Pancreas (tissue), 10 donors: ENCODE results near the gene CHD2. TPM values are rescaled to one million over a fixed set of nuclear protein-coding genes. Genes with fewer than 3 reads are reported as not detected.
"Not testable (repeated sequence)": the region's sequence is repeated elsewhere in the genome, so short reads cannot be mapped to it uniquely, and the experiment has no call there.

Experiments used
- ATAC-seq, 4 donors: fragments of 200-7000 bp; cut with Tn5 transposase; one replicate each; pipeline versions ENCODE4 v1.8.0 to v1.9.1; 2020; ENCODE audit warnings: mild to moderate bottlenecking in 4 of 4, moderate library complexity in 4 of 4
- DNase-seq, 6 donors: peaks; one replicate each; pipeline ENCODE4 v3.0.0-alpha.2; 2020
- FAIRE-seq: peaks from 2 replicates; lab custom pipeline; 2012; peaks lifted over from hg19 to GRCh38; lab: Jason Lieb, UNC
- H3K27ac ChIP-seq, 4 donors: fragments of 200-600 bp; sonication (generic); 1 replicate in 3 of 4; 2 replicates in 1 of 4; pipeline versions ENCODE4 v1.5.0 to v1.8.0; 2020
- H3K27me3 ChIP-seq, 4 donors: fragments of 200-600 bp; one replicate each; pipeline ENCODE4 v1.8.0; 2021
- H3K36me3 ChIP-seq, 3 donors: fragments of 200-600 bp; sonication (generic) in 1 of 3; one replicate each; pipeline versions ENCODE4 v1.5.0 to v1.8.0; 2020 to 2021
- H3K4me1 ChIP-seq, 3 donors: fragments of 200-600 bp; one replicate each; pipeline ENCODE4 v1.8.0; 2021
- H3K4me3 ChIP-seq, 4 donors: fragments of 200-600 bp; sonication (generic) in 2 of 4; one replicate each; pipeline versions ENCODE4 v1.5.0 to v1.8.0; 2020 to 2021
- H3K9me3 ChIP-seq, 4 donors: fragments of 200-600 bp; one replicate each; pipeline ENCODE4 v1.8.0; 2021
- WGBS, 2 donors: extraction: QIAGEN DNeasy Blood & Tissue Kit; methylation state at CpG; one replicate each; pipeline ENCODE4 v1.1.7; 2013; 5-methylcytosine and 5-hydroxymethylcytosine counted together
- intact Hi-C, 3 donors: fragments of 100-400 bp; cut with DNase I; formaldehyde crosslinking; loops; one replicate each; pipeline versions ENCODE4 v1.11.1 to v1.14.2; 2022
- polyA plus RNA-seq, 2 donors: library from polyadenylated mRNA; stranded (reverse); fragments of 200-250 nt; gene quantifications; one replicate each; pipeline ENCODE4 v1.2.3, GENCODE V29; 2013
- total RNA-seq, 6 donors: library from RNA; stranded (reverse); fragmentation: NEBNext Ultra II Directional in 4 of 6; extraction: Animal tissue kit (Norgen Biotek cat#: 25700) in 4 of 6; gene quantifications; one replicate each; pipeline versions ENCODE4 v1.2.1 to v1.2.4, GENCODE V29; 2021 to 2023
- TF ChIP-seq, protein P1 (sequence below), 4 donors: fragments of 200-600 bp; sonication (generic) in 3 of 4; IDR thresholded peaks; one replicate each; pipeline versions ENCODE4 v1.5.0 to v1.8.0; 2021; ENCODE audit warnings: antibody characterized with exemption in 4 of 4
- donor health status: healthy with polysubstance abuse.
- donor health status: DM: no; HTN: no; CAD: no; lungs with moderate emphysema.
- donor health status: DM: no; HTN: no; CAD: no.
- donor health status: control.
- donor health status: control.
- donor health status: Bipolar disorder and iron deficiency.
- donor health status: DM: yes; HTN: yes; CAD: no.
- donor health status: DM: no; HTN: no; CAD: no.
- donor health status: DM: no; HTN: no; CAD: no.
- donor health status: DM: yes; HTN: yes; CAD: no.

CHD2 gene
- total and polyA plus RNA-seq, 8 donors = 27.7 to 86.3 (median 44.0) TPM

DNA sequence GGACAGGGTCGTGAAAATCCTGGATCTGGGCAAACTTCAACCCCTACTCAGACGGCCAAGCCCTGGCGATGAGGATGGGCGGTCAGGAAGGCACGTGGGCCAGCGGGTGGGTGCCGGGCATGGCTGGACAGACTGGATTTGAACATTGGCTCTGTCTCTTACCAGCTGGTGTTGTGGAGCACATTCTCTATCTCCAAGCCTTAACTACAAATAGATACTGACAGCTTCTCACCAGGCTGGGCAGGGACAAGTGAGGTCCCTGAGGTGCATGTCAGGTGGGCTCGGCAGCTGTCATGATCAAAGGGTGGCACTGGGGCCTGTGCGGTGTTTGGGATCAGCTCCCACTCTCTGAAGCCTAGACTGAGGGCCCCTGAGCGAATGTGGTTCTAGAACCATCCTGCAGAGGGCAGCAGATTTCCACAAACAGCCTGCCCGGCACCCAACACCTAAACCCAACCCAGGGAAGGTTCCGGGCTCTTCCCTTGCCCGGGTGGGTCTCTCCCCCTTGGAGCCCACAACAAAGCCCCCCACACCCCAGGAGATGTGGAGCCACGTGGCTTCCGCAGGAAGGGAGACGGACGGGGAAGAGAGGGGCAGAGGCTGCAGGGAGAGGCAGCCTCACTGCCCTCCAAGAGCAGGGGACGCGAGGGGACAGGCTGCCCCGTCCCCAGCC lies 130.4 kb downstream of the CHD2 start:
- WGBS, 2 donors = 14% methylated on average over 19 of the region's 20 CpGs
- no peak for FAIRE-seq
- Histone ChIP-seq H3K9me3 (no peaks in the 10 kb centered on the region), H3K4me1 (peaks cover 0 to 27% (median 5%) of the 10 kb centered on the region in 3 donors), H3K27me3 (no peaks in the 10 kb centered on the region), H3K27ac (peak overlapping the region in 1 of 4 donors; percentile 2), H3K36me3 (peaks cover 0 to 20% (median 0%) of the 10 kb centered on the region in 3 donors), H3K4me3 (no peak overlapping the region)
- TF ChIP-seq, protein P1, sequence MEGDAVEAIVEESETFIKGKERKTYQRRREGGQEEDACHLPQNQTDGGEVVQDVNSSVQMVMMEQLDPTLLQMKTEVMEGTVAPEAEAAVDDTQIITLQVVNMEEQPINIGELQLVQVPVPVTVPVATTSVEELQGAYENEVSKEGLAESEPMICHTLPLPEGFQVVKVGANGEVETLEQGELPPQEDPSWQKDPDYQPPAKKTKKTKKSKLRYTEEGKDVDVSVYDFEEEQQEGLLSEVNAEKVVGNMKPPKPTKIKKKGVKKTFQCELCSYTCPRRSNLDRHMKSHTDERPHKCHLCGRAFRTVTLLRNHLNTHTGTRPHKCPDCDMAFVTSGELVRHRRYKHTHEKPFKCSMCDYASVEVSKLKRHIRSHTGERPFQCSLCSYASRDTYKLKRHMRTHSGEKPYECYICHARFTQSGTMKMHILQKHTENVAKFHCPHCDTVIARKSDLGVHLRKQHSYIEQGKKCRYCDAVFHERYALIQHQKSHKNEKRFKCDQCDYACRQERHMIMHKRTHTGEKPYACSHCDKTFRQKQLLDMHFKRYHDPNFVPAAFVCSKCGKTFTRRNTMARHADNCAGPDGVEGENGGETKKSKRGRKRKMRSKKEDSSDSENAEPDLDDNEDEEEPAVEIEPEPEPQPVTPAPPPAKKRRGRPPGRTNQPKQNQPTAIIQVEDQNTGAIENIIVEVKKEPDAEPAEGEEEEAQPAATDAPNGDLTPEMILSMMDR (IDR thresholded peaks at IDR 0.05) = peak; percentile 74 to 85 (median 80)
- peak; percentile 77 to 87 (median 82) for ATAC-seq
- intact Hi-C loops = loop anchor here in 2 of 3 donors (5.0 to 10.0 kb wide), 3 partner anchors 944 to 1094 kb away; no protein-coding TSS in a partner anchor
- peak; percentile 57 to 83 (median 74) for DNase-seq

DNA sequence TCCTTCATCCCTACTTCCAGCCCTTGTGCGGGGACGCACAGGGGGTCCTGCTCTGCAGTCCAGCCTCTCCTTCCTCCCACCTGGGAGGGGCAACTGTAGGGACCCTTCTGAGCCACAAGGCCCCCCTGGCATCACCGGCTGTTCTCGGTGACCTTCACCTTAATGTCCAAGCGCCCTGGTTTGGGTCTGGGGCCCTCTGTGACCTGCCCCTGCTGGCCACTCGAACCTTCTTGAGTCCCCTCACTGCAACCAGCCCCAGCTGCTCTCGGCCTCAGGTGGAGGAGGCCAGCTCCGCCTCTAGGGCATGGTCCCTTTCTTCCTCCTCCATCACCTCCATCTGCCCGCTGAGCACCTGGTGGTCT lies 131.0 kb downstream of the CHD2 start:
- no peak for FAIRE-seq
- 55% methylated on average over 8 to 9 of the region's 9 CpGs for WGBS, 2 donors

DNA sequence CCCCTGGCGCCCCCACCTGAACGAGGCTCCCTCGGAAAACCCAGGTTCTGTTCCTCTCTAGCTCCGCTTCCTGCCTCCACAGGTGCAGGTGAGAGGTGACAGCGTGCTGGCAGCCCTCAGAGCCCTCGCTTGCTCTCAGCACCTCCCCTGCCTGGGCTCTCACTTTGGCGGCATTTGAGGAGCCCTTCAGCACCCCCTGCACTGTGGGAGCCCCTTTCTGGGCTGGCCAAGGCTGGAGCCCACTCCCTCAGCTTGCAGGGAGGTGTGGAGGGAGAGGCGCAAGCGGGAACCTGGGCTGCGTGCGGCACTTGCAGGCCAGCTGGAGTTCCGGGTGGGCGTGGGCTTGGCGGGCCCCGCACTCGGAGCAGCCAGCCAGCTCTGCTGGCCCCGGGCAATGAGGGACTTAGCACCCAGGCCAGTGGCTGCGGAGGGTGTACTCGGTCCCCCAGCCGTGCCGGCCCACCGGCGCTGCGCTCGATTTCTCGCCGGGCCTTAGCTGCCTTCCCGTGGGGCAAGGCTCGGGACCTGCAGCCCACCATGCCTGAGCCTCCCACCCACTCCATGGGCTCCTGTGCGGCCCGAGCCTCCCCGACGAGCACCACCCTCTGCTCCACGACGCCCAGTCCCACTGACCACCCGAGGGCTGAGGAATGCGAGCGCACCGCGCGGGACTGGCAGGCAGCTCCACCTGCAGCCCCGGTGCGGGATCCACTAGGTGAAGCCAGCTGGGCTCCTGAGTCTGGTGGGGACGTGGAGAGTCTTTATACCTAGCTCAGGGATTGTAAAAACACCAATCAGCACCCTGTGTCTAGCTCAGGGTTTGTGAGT lies 131.6 kb downstream of the CHD2 start:
- H3K9me3 ChIP-seq, H3K4me3 ChIP-seq, H3K27me3 ChIP-seq, H3K36me3 ChIP-seq, H3K27ac ChIP-seq, FAIRE-seq, ATAC-seq: not testable (repeated sequence)
- peak in 2 of 6 donors; percentile 50 to 58 for DNase-seq
- 89 to 93% methylated on average over 40 to 44 of the region's 44 CpGs for WGBS, 2 donors
- intact Hi-C loops = loop anchor here in 2 of 3 donors (5.0 to 10.0 kb wide), 3 partner anchors 943 to 1093 kb away; no protein-coding TSS in a partner anchor
- peaks cover 0 to 27% (median 5%) of the 10 kb centered on the region in 3 donors for H3K4me1 ChIP-seq

More for the DNA sequence above, 131.0 kb downstream of the CHD2 start:
- H3K27ac ChIP-seq = no peak overlapping the region
- H3K4me3 ChIP-seq = no peak overlapping the region
- no peak for ATAC-seq
- H3K4me1 ChIP-seq = peaks cover 0 to 27% (median 5%) of the 10 kb centered on the region in 3 donors
- no peaks in the 10 kb centered on the region for H3K27me3 ChIP-seq
- TF ChIP-seq, protein P1 (IDR thresholded peaks at IDR 0.05) = no peak
- intact Hi-C loops = loop anchor here in 2 of 3 donors (5.0 to 10.0 kb wide), 3 partner anchors 944 to 1094 kb away; no protein-coding TSS in a partner anchor
- DNase-seq = peak in 2 of 6 donors; percentile 49 to 73
- peaks cover 0 to 15% (median 0%) of the 10 kb centered on the region in 3 donors for H3K36me3 ChIP-seq
- no peaks in the 10 kb centered on the region for H3K9me3 ChIP-seq

GRCh38 chr15:93032515-93033206 lies 132.5 kb downstream of the CHD2 start:
- FAIRE-seq, ATAC-seq, H3K4me3 ChIP-seq, H3K27me3 ChIP-seq, H3K9me3 ChIP-seq, H3K36me3 ChIP-seq, H3K27ac ChIP-seq: not testable (repeated sequence)
- peak in 2 of 6 donors; percentile 25 to 40 for DNase-seq
- H3K4me1 ChIP-seq = peaks cover 0 to 26% (median 5%) of the 10 kb centered on the region in 3 donors
- intact Hi-C loops = loop anchor here in 2 of 3 donors (5.0 to 10.0 kb wide), 3 partner anchors 942 to 1092 kb away; no protein-coding TSS in a partner anchor
- 84 to 90% methylated on average over 19 to 21 of the region's 21 CpGs for WGBS, 2 donors

DNA sequence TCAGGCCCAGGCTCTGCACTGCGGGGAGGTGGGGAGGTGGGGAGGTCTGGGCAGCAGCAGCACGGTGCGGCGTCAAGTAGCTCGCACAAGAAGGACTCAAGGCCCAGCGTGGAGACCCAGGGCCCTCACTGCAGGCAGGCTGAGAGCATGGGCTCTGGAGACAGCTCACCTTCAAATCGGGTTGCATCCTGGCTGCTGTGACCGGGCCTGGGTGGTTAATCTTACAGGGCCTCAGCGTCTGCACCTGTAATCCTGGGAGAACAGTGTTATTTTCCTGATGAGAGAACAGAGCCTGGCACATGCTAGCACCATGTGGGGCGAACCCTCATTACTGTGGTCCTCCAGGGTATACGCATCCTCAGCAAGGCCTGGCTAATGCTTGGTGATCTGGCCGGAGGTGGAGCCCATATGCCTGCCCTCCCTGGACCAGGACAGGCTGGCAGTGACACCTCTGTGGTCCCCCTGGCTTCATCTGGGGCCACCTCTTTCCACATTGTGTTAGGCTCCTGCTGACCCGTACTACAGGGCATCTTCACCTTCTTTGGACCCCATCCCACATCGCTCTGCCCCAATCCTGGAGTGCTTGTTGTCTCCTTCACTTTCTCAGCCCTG lies 133.4 kb downstream of the CHD2 start:
- H3K27me3 ChIP-seq = no peaks in the 10 kb centered on the region
- no peaks in the 10 kb centered on the region for H3K9me3 ChIP-seq
- peaks cover 0 to 17% (median 1%) of the 10 kb centered on the region in 3 donors for H3K4me1 ChIP-seq
- TF ChIP-seq, protein P1 (IDR thresholded peaks at IDR 0.05) = no peak
- H3K4me3 ChIP-seq = no peak overlapping the region
- no peaks in the 10 kb centered on the region for H3K36me3 ChIP-seq
- DNase-seq (peak in 2 of 6 donors; percentile 30 to 45), ATAC-seq (no peak), FAIRE-seq (no peak)
- 84 to 86% methylated on average over 14 of the region's 14 CpGs for WGBS, 2 donors
- H3K27ac ChIP-seq = no peak overlapping the region
- intact Hi-C loops = loop anchor here in 2 of 3 donors (5.0 to 10.0 kb wide), 3 partner anchors 941 to 1091 kb away; no protein-coding TSS in a partner anchor
